ENCODE measurements around the gene LCNL1.

GRCh38 chr9:136991993-136992818 is 9.4 kb downstream of the LCNL1 start, which contains the start of gene PAXX:
- peak; percentile 33 to 55 for TF ChIP-seq POLR2A (IDR thresholded peaks at IDR 0.05)
- peak in 1 of 6 experiments; percentile 15 for TF ChIP-seq CTCF (IDR thresholded peaks at IDR 0.05)
